Measurements from ENCODE around the gene NXPH1. TPM values are rescaled to one million over a fixed set of nuclear protein-coding genes. Genes with fewer than 3 reads are reported as not detected.

The NXPH1 gene
- polyA plus RNA-seq, 4 donors = 0.19 TPM; not detected in 3

DNA sequence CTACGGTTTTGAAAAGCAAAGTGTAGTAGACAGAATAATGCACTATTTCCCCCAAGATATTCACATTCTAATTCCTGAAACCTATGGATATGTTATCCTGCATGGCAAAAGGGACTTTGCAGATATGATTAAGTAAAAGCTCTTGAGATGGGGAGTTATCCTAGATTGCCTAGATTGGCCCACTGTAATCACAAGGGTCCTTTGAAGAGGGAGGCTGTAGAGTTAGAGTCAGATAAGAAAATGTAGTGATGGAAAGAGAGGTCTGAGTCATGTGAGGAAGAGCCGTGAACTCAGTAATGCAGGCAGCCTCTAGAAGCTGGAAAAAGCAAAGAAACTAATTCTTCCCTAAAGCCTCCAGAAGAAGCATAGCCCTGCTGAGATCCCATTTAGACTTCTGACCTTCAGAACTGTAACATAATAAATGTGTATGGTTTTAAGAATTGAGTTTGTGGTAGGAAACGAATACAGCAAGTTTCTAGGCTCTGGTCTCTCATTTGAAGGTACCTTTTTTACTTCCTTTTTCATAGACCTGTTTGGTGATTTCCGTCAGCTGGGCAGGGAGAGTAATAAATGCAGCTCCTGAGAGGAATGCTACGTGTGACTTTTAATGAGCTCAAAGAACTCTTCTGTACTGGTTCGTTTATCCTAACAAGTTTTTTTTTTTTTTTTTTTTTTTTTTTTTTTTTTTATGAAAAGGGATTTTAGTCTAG lies 41.9 kb upstream of the NXPH1 start:
- H3K4me3 ChIP-seq (ENCODE audit: low read depth in 1 of 3, low read length in 3 of 3) = no peak overlapping the region
- FAIRE-seq (no peak), DNase-seq (peak in 1 of 2 donors; percentile 20)
- H3K27me3 ChIP-seq (ENCODE audit: control insufficient read depth in 3 of 3, insufficient read depth in 3 of 3, low read length in 3 of 3) = no peaks in the 10 kb centered on the region
- H3K9me3 ChIP-seq (ENCODE audit: control insufficient read depth in 2 of 2, insufficient read depth in 1 of 2, low read depth in 1 of 2, low read length in 1 of 2) = no peaks in the 10 kb centered on the region
- no peaks in the 10 kb centered on the region for H3K4me1 ChIP-seq (ENCODE audit: control insufficient read depth in 3 of 3, insufficient read depth in 2 of 3, low read depth in 1 of 3, low read length in 2 of 3)
- no peaks in the 10 kb centered on the region for H3K36me3 ChIP-seq (ENCODE audit: control insufficient read depth in 3 of 3, insufficient read depth in 2 of 3, low read depth in 1 of 3, low read length in 3 of 3)
- H3K27ac ChIP-seq (ENCODE audit: low read depth in 1 of 3, low read length in 2 of 3) = no peak overlapping the region
- 20 to 37% (median 28%) methylated on average over 6 of the region's 6 CpGs for WGBS, 3 donors

DNA sequence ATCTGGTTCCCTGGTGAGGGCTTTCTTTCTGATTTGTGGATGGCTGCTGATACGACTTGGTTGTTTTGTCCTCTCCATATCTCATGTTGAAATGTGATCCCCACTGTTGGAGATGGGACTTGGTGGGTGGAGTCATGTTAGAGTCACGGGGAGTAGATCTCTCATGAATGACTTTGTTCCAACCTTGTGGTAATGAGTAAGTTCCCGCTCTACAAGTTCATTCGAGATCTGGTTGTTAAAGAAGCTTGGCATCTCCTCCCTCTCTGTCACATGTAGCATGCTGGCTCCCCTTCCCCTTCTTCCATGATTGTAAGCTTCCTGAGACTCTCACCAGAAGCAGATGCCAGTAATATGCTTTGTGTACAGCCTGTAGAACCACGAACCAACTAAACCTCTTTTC lies 37.1 kb upstream of the NXPH1 start:
- Histone ChIP-seq H3K9me3 (ENCODE audit: control insufficient read depth in 2 of 2, insufficient read depth in 1 of 2, low read depth in 1 of 2, low read length in 1 of 2) (no peaks in the 10 kb centered on the region), H3K36me3 (ENCODE audit: control insufficient read depth in 3 of 3, insufficient read depth in 2 of 3, low read depth in 1 of 3, low read length in 3 of 3) (no peaks in the 10 kb centered on the region), H3K4me1 (ENCODE audit: control insufficient read depth in 3 of 3, insufficient read depth in 2 of 3, low read depth in 1 of 3, low read length in 2 of 3) (no peaks in the 10 kb centered on the region), H3K27ac (ENCODE audit: low read depth in 1 of 3, low read length in 2 of 3) (no peak overlapping the region), H3K4me3 (ENCODE audit: low read depth in 1 of 3, low read length in 3 of 3) (no peak overlapping the region), H3K27me3 (ENCODE audit: control insufficient read depth in 3 of 3, insufficient read depth in 3 of 3, low read length in 3 of 3) (no peaks in the 10 kb centered on the region)
- WGBS, 3 donors = 58 to 65% (median 63%) methylated on average over 5 of the region's 5 CpGs
- FAIRE-seq = no peak
- no peak for DNase-seq

DNA sequence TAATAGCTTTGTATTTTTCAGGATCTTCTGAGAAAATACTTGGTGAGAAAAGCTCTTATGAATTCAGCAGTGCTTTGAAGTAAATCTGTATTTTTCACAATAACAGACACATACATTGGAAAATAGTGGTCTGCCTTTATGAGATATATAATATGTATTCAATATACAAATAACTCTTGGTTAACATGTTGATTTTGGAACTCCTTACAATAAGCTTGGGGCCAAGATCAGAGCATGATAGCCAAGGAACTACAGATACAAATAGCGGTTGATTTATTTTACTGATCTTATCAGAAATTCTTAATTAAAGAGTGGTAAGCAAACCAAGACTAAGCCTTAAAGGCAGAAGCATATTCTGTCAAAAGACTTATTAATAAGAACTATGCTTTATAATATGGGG lies 24.5 kb upstream of the NXPH1 start:
- FAIRE-seq (no peak), DNase-seq (no peak)
- no peak overlapping the region for H3K27ac ChIP-seq (ENCODE audit: low read depth in 1 of 3, low read length in 2 of 3)
- no peaks in the 10 kb centered on the region for H3K27me3 ChIP-seq (ENCODE audit: control insufficient read depth in 3 of 3, insufficient read depth in 3 of 3, low read length in 3 of 3)
- WGBS, 3 donors = 76 to 91% (median 90%) methylated on average over 1 of the region's 1 CpG
- no peak overlapping the region for H3K4me3 ChIP-seq (ENCODE audit: low read depth in 1 of 3, low read length in 3 of 3)
- H3K4me1 ChIP-seq (ENCODE audit: control insufficient read depth in 3 of 3, insufficient read depth in 2 of 3, low read depth in 1 of 3, low read length in 2 of 3) = no peaks in the 10 kb centered on the region
- H3K36me3 ChIP-seq (ENCODE audit: control insufficient read depth in 3 of 3, insufficient read depth in 2 of 3, low read depth in 1 of 3, low read length in 3 of 3) = no peaks in the 10 kb centered on the region
- H3K9me3 ChIP-seq (ENCODE audit: control insufficient read depth in 2 of 2, insufficient read depth in 1 of 2, low read depth in 1 of 2, low read length in 1 of 2) = no peaks in the 10 kb centered on the region

DNA sequence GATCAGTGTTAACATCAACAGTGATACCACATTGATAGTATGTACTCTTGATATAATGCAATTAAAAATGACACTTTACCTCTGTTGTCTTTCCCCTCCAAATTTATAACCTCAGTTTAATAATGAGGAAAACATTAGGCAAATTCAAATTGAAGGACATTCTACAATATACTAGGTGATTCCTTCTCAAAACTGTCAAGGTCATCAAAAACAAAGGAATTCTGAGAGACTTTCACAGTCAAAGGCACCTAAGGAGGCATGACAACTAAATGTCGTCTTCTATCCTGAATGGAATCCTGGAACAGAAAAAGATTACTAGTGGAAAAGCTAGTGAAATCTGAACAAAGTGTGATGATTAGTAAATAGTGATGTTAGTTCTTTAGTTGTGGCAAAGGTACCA lies 22.3 kb upstream of the NXPH1 start:
- no peak for DNase-seq
- H3K9me3 ChIP-seq (ENCODE audit: control insufficient read depth in 2 of 2, insufficient read depth in 1 of 2, low read depth in 1 of 2, low read length in 1 of 2) = no peaks in the 10 kb centered on the region
- H3K4me1 ChIP-seq (ENCODE audit: control insufficient read depth in 3 of 3, insufficient read depth in 2 of 3, low read depth in 1 of 3, low read length in 2 of 3) = no peaks in the 10 kb centered on the region
- H3K4me3 ChIP-seq (ENCODE audit: low read depth in 1 of 3, low read length in 3 of 3) = no peak overlapping the region
- H3K27me3 ChIP-seq (ENCODE audit: control insufficient read depth in 3 of 3, insufficient read depth in 3 of 3, low read length in 3 of 3) = no peaks in the 10 kb centered on the region
- H3K36me3 ChIP-seq (ENCODE audit: control insufficient read depth in 3 of 3, insufficient read depth in 2 of 3, low read depth in 1 of 3, low read length in 3 of 3) = no peaks in the 10 kb centered on the region
- 81 to 85% (median 84%) methylated on average over 1 of the region's 1 CpG for WGBS, 3 donors
- H3K27ac ChIP-seq (ENCODE audit: low read depth in 1 of 3, low read length in 2 of 3) = no peak overlapping the region
- no peak for FAIRE-seq

DNA sequence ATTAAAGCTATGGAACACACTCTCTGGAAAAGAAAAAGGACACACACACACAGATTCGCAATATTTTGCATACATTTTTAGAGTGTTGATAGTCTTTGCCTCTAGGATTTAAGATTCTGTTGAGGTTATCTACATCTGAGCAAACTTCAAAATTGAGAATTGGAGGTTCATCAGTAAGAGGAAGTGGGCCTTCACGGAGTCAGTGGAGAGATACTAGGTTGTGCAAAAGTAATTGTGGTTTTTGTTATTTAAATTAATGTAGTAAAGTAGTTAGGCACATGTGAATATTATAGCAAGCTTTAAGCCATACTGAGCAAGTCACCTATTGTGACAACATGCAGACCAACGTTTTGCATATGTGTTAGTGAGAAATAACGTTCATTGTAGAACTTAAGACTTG lies 19.8 kb upstream of the NXPH1 start:
- Histone ChIP-seq H3K4me3 (ENCODE audit: low read depth in 1 of 3, low read length in 3 of 3) (no peak overlapping the region), H3K36me3 (ENCODE audit: control insufficient read depth in 3 of 3, insufficient read depth in 2 of 3, low read depth in 1 of 3, low read length in 3 of 3) (no peaks in the 10 kb centered on the region), H3K4me1 (ENCODE audit: control insufficient read depth in 3 of 3, insufficient read depth in 2 of 3, low read depth in 1 of 3, low read length in 2 of 3) (no peaks in the 10 kb centered on the region), H3K27me3 (ENCODE audit: control insufficient read depth in 3 of 3, insufficient read depth in 3 of 3, low read length in 3 of 3) (no peaks in the 10 kb centered on the region), H3K9me3 (ENCODE audit: control insufficient read depth in 2 of 2, insufficient read depth in 1 of 2, low read depth in 1 of 2, low read length in 1 of 2) (no peaks in the 10 kb centered on the region), H3K27ac (ENCODE audit: low read depth in 1 of 3, low read length in 2 of 3) (no peak overlapping the region)
- WGBS, 3 donors = 67 to 80% (median 71%) methylated on average over 4 of the region's 4 CpGs
- no peak for DNase-seq
- FAIRE-seq = no peak

DNA sequence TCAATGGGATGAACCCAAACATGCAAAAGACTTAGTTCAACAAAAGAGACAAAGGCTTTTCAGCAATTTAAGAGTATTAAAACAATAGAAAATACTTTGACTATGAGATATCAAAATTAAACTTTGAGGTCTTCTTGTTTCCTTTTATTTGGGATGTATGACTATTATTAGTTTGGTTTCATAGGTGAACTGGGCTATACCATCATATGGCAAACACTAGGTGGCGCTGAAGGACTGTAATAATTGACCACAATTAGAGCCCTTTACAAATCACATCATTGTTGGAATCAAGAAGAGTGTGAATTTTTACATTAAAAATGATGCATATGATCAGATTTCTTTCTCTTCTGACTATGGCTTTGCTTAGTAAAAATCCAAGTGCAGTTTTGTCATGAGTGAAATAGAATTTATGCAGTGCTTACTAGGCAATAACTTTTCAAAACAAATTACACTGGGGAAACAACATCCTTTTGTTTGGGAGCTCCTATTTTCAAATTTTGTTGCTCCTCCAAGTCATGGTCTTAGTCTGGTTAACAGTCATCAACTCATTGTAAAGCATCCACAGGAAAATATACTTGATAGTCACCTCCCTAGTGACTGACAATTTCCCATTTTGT lies 14.7 kb upstream of the NXPH1 start:
- Histone ChIP-seq H3K4me1 (ENCODE audit: control insufficient read depth in 3 of 3, insufficient read depth in 2 of 3, low read depth in 1 of 3, low read length in 2 of 3) (no peaks in the 10 kb centered on the region), H3K27me3 (ENCODE audit: control insufficient read depth in 3 of 3, insufficient read depth in 3 of 3, low read length in 3 of 3) (no peaks in the 10 kb centered on the region), H3K9me3 (ENCODE audit: control insufficient read depth in 2 of 2, insufficient read depth in 1 of 2, low read depth in 1 of 2, low read length in 1 of 2) (no peaks in the 10 kb centered on the region), H3K4me3 (ENCODE audit: low read depth in 1 of 3, low read length in 3 of 3) (no peak overlapping the region), H3K27ac (ENCODE audit: low read depth in 1 of 3, low read length in 2 of 3) (no peak overlapping the region), H3K36me3 (ENCODE audit: control insufficient read depth in 3 of 3, insufficient read depth in 2 of 3, low read depth in 1 of 3, low read length in 3 of 3) (no peaks in the 10 kb centered on the region)
- DNase-seq (peak; percentile 54 to 63), FAIRE-seq (peak; percentile 82)
- WGBS, 3 donors = 0% methylated on average over 1 of the region's 1 CpG

DNA sequence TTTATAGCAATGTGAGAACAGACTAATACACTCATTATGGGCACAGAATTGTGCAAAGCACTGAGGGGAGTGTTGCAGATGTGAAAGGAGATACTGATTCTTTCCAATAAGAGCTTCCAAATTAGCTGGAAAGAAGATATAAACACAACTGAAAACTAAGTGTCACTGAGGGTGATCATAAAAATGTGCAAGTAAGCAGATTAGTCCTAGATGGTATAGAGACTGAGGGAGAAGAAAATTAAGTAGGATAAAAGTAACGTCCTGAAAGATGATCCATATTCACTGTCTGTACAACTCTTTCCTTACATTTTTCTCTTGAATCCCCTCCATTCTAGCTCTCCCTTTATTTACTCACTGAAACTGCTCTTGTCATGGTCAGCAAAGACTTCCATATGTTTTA lies 11.2 kb upstream of the NXPH1 start:
- Histone ChIP-seq H3K4me3 (ENCODE audit: low read depth in 1 of 3, low read length in 3 of 3) (no peak overlapping the region), H3K9me3 (ENCODE audit: control insufficient read depth in 2 of 2, insufficient read depth in 1 of 2, low read depth in 1 of 2, low read length in 1 of 2) (no peaks in the 10 kb centered on the region), H3K4me1 (ENCODE audit: control insufficient read depth in 3 of 3, insufficient read depth in 2 of 3, low read depth in 1 of 3, low read length in 2 of 3) (no peaks in the 10 kb centered on the region), H3K36me3 (ENCODE audit: control insufficient read depth in 3 of 3, insufficient read depth in 2 of 3, low read depth in 1 of 3, low read length in 3 of 3) (no peaks in the 10 kb centered on the region), H3K27ac (ENCODE audit: low read depth in 1 of 3, low read length in 2 of 3) (no peak overlapping the region), H3K27me3 (ENCODE audit: control insufficient read depth in 3 of 3, insufficient read depth in 3 of 3, low read length in 3 of 3) (no peaks in the 10 kb centered on the region)
- no peak for FAIRE-seq
- WGBS, 3 donors = 60 to 80% (median 62%) methylated on average over 1 of the region's 1 CpG
- DNase-seq = no peak

DNA sequence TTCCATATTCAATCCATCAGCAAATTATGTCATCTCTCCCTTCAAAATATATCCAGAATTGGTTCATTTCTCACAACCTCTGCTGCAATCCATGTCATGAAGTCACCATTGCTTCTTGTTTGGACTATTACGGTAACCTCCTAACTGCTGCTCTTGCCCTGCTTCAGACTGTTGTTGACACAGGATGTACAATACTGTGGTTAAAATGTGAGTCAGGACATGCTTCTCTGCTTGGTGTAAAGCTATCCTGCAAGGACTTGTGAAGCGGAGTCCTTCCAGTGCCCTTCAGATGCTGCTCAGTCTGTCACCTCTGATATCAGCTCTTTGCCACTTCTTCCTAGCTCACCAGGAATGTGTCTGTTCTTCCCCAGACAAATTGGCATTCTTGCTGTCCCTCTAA lies 10.4 kb upstream of the NXPH1 start:
- 86 to 91% (median 87%) methylated on average over 2 of the region's 2 CpGs for WGBS, 3 donors
- DNase-seq (no peak), FAIRE-seq (no peak)
- H3K27ac ChIP-seq (ENCODE audit: low read depth in 1 of 3, low read length in 2 of 3) = no peak overlapping the region
- H3K36me3 ChIP-seq (ENCODE audit: control insufficient read depth in 3 of 3, insufficient read depth in 2 of 3, low read depth in 1 of 3, low read length in 3 of 3) = no peaks in the 10 kb centered on the region
- H3K27me3 ChIP-seq (ENCODE audit: control insufficient read depth in 3 of 3, insufficient read depth in 3 of 3, low read length in 3 of 3) = no peaks in the 10 kb centered on the region
- H3K9me3 ChIP-seq (ENCODE audit: control insufficient read depth in 2 of 2, insufficient read depth in 1 of 2, low read depth in 1 of 2, low read length in 1 of 2) = no peaks in the 10 kb centered on the region
- no peak overlapping the region for H3K4me3 ChIP-seq (ENCODE audit: low read depth in 1 of 3, low read length in 3 of 3)
- H3K4me1 ChIP-seq (ENCODE audit: control insufficient read depth in 3 of 3, insufficient read depth in 2 of 3, low read depth in 1 of 3, low read length in 2 of 3) = no peaks in the 10 kb centered on the region

DNA sequence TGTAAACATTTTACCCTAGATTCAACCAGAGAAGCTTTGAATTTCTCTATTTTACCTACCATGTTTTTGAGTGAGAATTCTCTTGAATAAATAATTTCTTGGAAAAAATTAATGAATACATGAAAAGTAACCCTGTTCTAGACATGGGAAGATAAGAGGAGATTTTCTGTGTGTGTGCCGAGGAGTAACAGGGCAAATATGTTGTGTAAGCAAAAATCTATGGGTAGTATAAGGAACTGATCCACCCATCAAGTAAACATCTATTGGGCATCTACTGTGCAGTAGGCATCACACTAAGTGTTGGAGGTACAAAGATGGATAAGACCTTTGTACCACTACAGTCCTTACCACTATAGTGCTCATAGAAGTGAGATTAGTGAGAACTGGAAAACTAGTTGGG lies 8.2 kb upstream of the NXPH1 start:
- H3K27ac ChIP-seq (ENCODE audit: low read depth in 1 of 3, low read length in 2 of 3) = no peak overlapping the region
- DNase-seq (no peak), FAIRE-seq (no peak)
- no peak overlapping the region for H3K4me3 ChIP-seq (ENCODE audit: low read depth in 1 of 3, low read length in 3 of 3)
- 75 to 92% (median 78%) methylated on average over 1 of the region's 1 CpG for WGBS, 3 donors
- H3K9me3 ChIP-seq (ENCODE audit: control insufficient read depth in 2 of 2, insufficient read depth in 1 of 2, low read depth in 1 of 2, low read length in 1 of 2) = no peaks in the 10 kb centered on the region
- no peaks in the 10 kb centered on the region for H3K27me3 ChIP-seq (ENCODE audit: control insufficient read depth in 3 of 3, insufficient read depth in 3 of 3, low read length in 3 of 3)
- no peaks in the 10 kb centered on the region for H3K4me1 ChIP-seq (ENCODE audit: control insufficient read depth in 3 of 3, insufficient read depth in 2 of 3, low read depth in 1 of 3, low read length in 2 of 3)
- H3K36me3 ChIP-seq (ENCODE audit: control insufficient read depth in 3 of 3, insufficient read depth in 2 of 3, low read depth in 1 of 3, low read length in 3 of 3) = no peaks in the 10 kb centered on the region

Data from small intestine (tissue), 7 donors.